PC-9 (cell line): ENCODE results near the gene ACSL4.

Experiments used
- CTCF ChIP-seq: fragments of 200-600 bp; sonication (generic); conservative IDR thresholded peaks from 2 replicates; pipeline ENCODE4 v1.6.1; 2017; ENCODE audit warnings: mixed run types, antibody characterized with exemption, mild to moderate bottlenecking, moderate library complexity
- EZH2 ChIP-seq: fragments of 200-600 bp; sonication (generic); IDR thresholded peaks from 2 replicates; pipeline ENCODE4 v1.8.0; 2017; ENCODE audit warnings: antibody characterized with exemption, low read depth

- TF ChIP-seq CTCF (no peak), EZH2 (no peak)
Measured at GRCh38 chrX:109707720-109708119, 25.3 kb downstream of the ACSL4 start.
